Measurements from ENCODE around the gene TMOD2.

DNA sequence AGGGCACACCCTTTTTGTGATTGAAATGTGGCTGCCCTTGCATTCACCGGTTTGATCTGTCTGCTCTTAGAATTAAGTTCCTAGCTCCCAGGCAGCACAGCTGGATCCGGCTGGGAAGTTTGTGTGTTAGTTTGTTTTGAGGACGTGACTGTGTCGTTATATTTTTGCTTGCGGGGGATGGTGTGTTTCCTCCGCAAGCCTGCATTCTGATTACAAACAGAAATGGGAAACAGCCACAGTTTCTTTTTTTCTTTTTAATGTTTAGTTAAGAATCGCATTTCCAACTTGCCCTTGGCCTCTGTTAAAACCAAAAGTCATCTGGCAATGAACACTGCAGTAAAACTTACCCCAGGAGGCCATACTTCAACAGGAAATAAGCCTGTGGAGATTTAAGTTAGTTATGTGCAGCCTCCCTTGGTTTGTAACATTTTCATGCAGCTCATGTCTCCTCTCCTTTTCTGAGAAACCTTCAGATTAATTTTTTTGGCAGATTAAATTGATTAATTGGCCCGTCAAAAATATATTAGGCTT lies 78.9 kb downstream of the TMOD2 start:
- TF ChIP-seq, protein P1, sequence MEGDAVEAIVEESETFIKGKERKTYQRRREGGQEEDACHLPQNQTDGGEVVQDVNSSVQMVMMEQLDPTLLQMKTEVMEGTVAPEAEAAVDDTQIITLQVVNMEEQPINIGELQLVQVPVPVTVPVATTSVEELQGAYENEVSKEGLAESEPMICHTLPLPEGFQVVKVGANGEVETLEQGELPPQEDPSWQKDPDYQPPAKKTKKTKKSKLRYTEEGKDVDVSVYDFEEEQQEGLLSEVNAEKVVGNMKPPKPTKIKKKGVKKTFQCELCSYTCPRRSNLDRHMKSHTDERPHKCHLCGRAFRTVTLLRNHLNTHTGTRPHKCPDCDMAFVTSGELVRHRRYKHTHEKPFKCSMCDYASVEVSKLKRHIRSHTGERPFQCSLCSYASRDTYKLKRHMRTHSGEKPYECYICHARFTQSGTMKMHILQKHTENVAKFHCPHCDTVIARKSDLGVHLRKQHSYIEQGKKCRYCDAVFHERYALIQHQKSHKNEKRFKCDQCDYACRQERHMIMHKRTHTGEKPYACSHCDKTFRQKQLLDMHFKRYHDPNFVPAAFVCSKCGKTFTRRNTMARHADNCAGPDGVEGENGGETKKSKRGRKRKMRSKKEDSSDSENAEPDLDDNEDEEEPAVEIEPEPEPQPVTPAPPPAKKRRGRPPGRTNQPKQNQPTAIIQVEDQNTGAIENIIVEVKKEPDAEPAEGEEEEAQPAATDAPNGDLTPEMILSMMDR (IDR thresholded peaks at IDR 0.05): no peak
- TF ChIP-seq ZFX (IDR thresholded peaks at IDR 0.05; ENCODE audit: borderline replicate concordance): no peak
